ENCODE results near the gene TMEM54.

The TMEM54 gene

GRCh38 chr1:32904797-32905196 lies 3.6 kb upstream of the TMEM54 start:
- H3K4me1 Mint-ChIP-seq (ENCODE audit: low read depth), result peaks cover 9% of the 10 kb centered on the region
- peaks cover 32% of the 10 kb centered on the region for H3K27me3 Mint-ChIP-seq
- H3K27ac Mint-ChIP-seq, result no peak overlapping the region
- no peaks in the 10 kb centered on the region for H3K9me3 Mint-ChIP-seq
- no peak for DNase-seq
- no peak overlapping the region for H3K4me3 Mint-ChIP-seq
- no peaks in the 10 kb centered on the region for H3K36me3 Mint-ChIP-seq (ENCODE audit: low read depth)

GRCh38 chr1:32903991-32904785 lies 3.0 kb upstream of the TMEM54 start:
- Mint-ChIP-seq H3K4me3 (no peak overlapping the region), H3K4me1 (ENCODE audit: low read depth) (peaks cover 9% of the 10 kb centered on the region), H3K36me3 (ENCODE audit: low read depth) (no peaks in the 10 kb centered on the region), H3K9me3 (no peaks in the 10 kb centered on the region), H3K27me3 (peaks cover 37% of the 10 kb centered on the region), H3K27ac (no peak overlapping the region)
- DNase-seq, result no peak

GRCh38 chr1:32902535-32902920 lies 1.3 kb upstream of the TMEM54 start:
- DNase-seq, result no peak
- Mint-ChIP-seq H3K27me3 (peaks cover 47% of the 10 kb centered on the region), H3K27ac (no peak overlapping the region), H3K4me3 (no peak overlapping the region), H3K36me3 (ENCODE audit: low read depth) (no peaks in the 10 kb centered on the region), H3K4me1 (ENCODE audit: low read depth) (peaks cover 9% of the 10 kb centered on the region), H3K9me3 (no peaks in the 10 kb centered on the region)

- Mint-ChIP-seq H3K27ac (no peak overlapping the region), H3K9me3 (no peaks in the 10 kb centered on the region), H3K27me3 (peaks cover 53% of the 10 kb centered on the region), H3K4me3 (peak overlapping the region; percentile 68), H3K36me3 (ENCODE audit: low read depth) (no peaks in the 10 kb centered on the region), H3K4me1 (ENCODE audit: low read depth) (peaks cover 9% of the 10 kb centered on the region)
- no peak for DNase-seq
Observed at GRCh38 chr1:32901823-32902534, 790 bp upstream of the TMEM54 start.

- Mint-ChIP-seq H3K9me3 (no peaks in the 10 kb centered on the region), H3K4me1 (ENCODE audit: low read depth) (peaks cover 9% of the 10 kb centered on the region), H3K27ac (no peak overlapping the region), H3K27me3 (peaks cover 62% of the 10 kb centered on the region), H3K4me3 (peak overlapping the region; percentile 61), H3K36me3 (ENCODE audit: low read depth) (no peaks in the 10 kb centered on the region)
- DNase-seq, result no peak
Observed at GRCh38 chr1:32900371-32900955, 726 bp downstream of the TMEM54 start.

- H3K27me3 Mint-ChIP-seq, result peaks cover 65% of the 10 kb centered on the region
- no peaks in the 10 kb centered on the region for H3K36me3 Mint-ChIP-seq (ENCODE audit: low read depth)
- no peak for DNase-seq
- H3K9me3 Mint-ChIP-seq, result no peaks in the 10 kb centered on the region
- H3K27ac Mint-ChIP-seq, result no peak overlapping the region
- peaks cover 9% of the 10 kb centered on the region for H3K4me1 Mint-ChIP-seq (ENCODE audit: low read depth)
- H3K4me3 Mint-ChIP-seq, result peak overlapping the region; percentile 18
Observed at GRCh38 chr1:32899586-32900296, 1.4 kb downstream of the TMEM54 start.

- Mint-ChIP-seq H3K27me3 (peaks cover 66% of the 10 kb centered on the region), H3K36me3 (ENCODE audit: low read depth) (no peaks in the 10 kb centered on the region), H3K4me3 (no peak overlapping the region), H3K4me1 (ENCODE audit: low read depth) (peaks cover 9% of the 10 kb centered on the region), H3K27ac (no peak overlapping the region), H3K9me3 (no peaks in the 10 kb centered on the region)
- no peak for DNase-seq
Observed at GRCh38 chr1:32898958-32899357, 2.2 kb downstream of the TMEM54 start.

- no peaks in the 10 kb centered on the region for H3K9me3 Mint-ChIP-seq
- peaks cover 9% of the 10 kb centered on the region for H3K4me1 Mint-ChIP-seq (ENCODE audit: low read depth)
- H3K27me3 Mint-ChIP-seq, result peaks cover 70% of the 10 kb centered on the region
- DNase-seq, result no peak
- H3K27ac Mint-ChIP-seq, result no peak overlapping the region
- no peak overlapping the region for H3K4me3 Mint-ChIP-seq
- no peaks in the 10 kb centered on the region for H3K36me3 Mint-ChIP-seq (ENCODE audit: low read depth)
Observed at GRCh38 chr1:32898056-32898455, 3.1 kb downstream of the TMEM54 start.

- Mint-ChIP-seq H3K4me3 (no peak overlapping the region), H3K27ac (no peak overlapping the region), H3K27me3 (peaks cover 68% of the 10 kb centered on the region), H3K4me1 (ENCODE audit: low read depth) (peaks cover 13% of the 10 kb centered on the region), H3K9me3 (no peaks in the 10 kb centered on the region), H3K36me3 (ENCODE audit: low read depth) (no peaks in the 10 kb centered on the region)
- DNase-seq, result no peak
Observed at GRCh38 chr1:32897082-32898049, 3.8 kb downstream of the TMEM54 start.

- DNase-seq, result no peak
- Mint-ChIP-seq H3K27me3 (peaks cover 70% of the 10 kb centered on the region), H3K9me3 (no peaks in the 10 kb centered on the region), H3K27ac (no peak overlapping the region), H3K4me1 (ENCODE audit: low read depth) (peaks cover 10% of the 10 kb centered on the region), H3K36me3 (ENCODE audit: low read depth) (no peaks in the 10 kb centered on the region), H3K4me3 (no peak overlapping the region)
Observed at GRCh38 chr1:32896451-32896850, 4.7 kb downstream of the TMEM54 start.

GRCh38 chr1:32895325-32896215 lies 5.6 kb downstream of the TMEM54 start:
- H3K27me3 Mint-ChIP-seq, result peaks cover 75% of the 10 kb centered on the region
- H3K4me3 Mint-ChIP-seq, result no peak overlapping the region
- no peak for DNase-seq
- peaks cover 7% of the 10 kb centered on the region for H3K4me1 Mint-ChIP-seq (ENCODE audit: low read depth)
- no peaks in the 10 kb centered on the region for H3K9me3 Mint-ChIP-seq
- H3K36me3 Mint-ChIP-seq (ENCODE audit: low read depth), result no peaks in the 10 kb centered on the region
- no peak overlapping the region for H3K27ac Mint-ChIP-seq

GRCh38 chr1:32894681-32895080 lies 6.5 kb downstream of the TMEM54 start:
- no peak for DNase-seq
- Mint-ChIP-seq H3K27me3 (peaks cover 75% of the 10 kb centered on the region), H3K27ac (no peak overlapping the region), H3K4me3 (no peak overlapping the region), H3K9me3 (no peaks in the 10 kb centered on the region), H3K4me1 (ENCODE audit: low read depth) (peaks cover 6% of the 10 kb centered on the region), H3K36me3 (ENCODE audit: low read depth) (no peaks in the 10 kb centered on the region)

GRCh38 chr1:32894019-32894600 lies 7.1 kb downstream of the TMEM54 start:
- Mint-ChIP-seq H3K4me3 (no peak overlapping the region), H3K4me1 (ENCODE audit: low read depth) (peaks cover 6% of the 10 kb centered on the region), H3K27ac (no peak overlapping the region), H3K9me3 (no peaks in the 10 kb centered on the region), H3K36me3 (ENCODE audit: low read depth) (no peaks in the 10 kb centered on the region), H3K27me3 (peaks cover 77% of the 10 kb centered on the region)
- no peak for DNase-seq

Measured in activated T-cell treated with anti-CD3 and anti-CD28 coated beads, Interleukin-2, amount 50 U/mL, for 24 hours (primary cell).